Esophagus squamous epithelium (tissue), 5 donors: ENCODE data around the gene NIPBL. TPM values are rescaled to one million over a fixed set of nuclear protein-coding genes. Genes with fewer than 3 reads are reported as not detected.

ENCODE experiments used
- DNase-seq: peaks from one replicate; lab custom pipeline; 2025; lab: John Stamatoyannopoulos, UW
- H3K27ac ChIP-seq, 4 donors: fragments of 200-600 bp; sonication (generic); one replicate each; pipeline ENCODE4 v1.5.1; 2016 to 2019; ENCODE audit warnings: mild to moderate bottlenecking in 1 of 4
- H3K27me3 ChIP-seq, 4 donors: fragments of 200-600 bp; sonication (generic); 1 replicate in 3 of 4; 2 replicates in 1 of 4; pipeline versions ENCODE4 v1.5.1 to v1.6.0; 2017 to 2021; ENCODE audit warnings: antibody characterized with exemption in 1 of 4
- H3K36me3 ChIP-seq, 3 donors: fragments of 200-600 bp; sonication (generic); one replicate each; pipeline ENCODE4 v1.5.1; 2016 to 2019
- H3K4me1 ChIP-seq, 3 donors: fragments of 200-600 bp; sonication (generic); one replicate each; pipeline ENCODE4 v1.5.1; 2017 to 2019
- H3K4me3 ChIP-seq, 4 donors: fragments of 200-600 bp; sonication (generic); 1 replicate in 3 of 4; 2 replicates in 1 of 4; pipeline ENCODE4 v1.5.1; 2016 to 2019; ENCODE audit warnings: mild to moderate bottlenecking in 2 of 4, moderate library complexity in 1 of 4
- H3K9me3 ChIP-seq, 3 donors: fragments of 200-600 bp; sonication (generic); one replicate each; pipeline ENCODE4 v1.5.1; 2016 to 2019
- CTCF ChIP-seq, 6 experiments: fragments of 450-650 bp in 4 of 6; fragments of 200-600 bp in 2 of 6; sonication (generic) in 2 of 6; IDR thresholded peaks; one replicate each; pipeline ENCODE4 v1.5.1; 2016 to 2019; ENCODE audit warnings: antibody characterized with exemption in 6 of 6, mild to moderate bottlenecking in 4 of 6, moderate library complexity in 4 of 6
- POLR2A ChIP-seq, 4 donors: fragments of 450-650 bp; IDR thresholded peaks; one replicate each; pipeline ENCODE4 v1.6.1; 2017; ENCODE audit warnings: antibody characterized with exemption in 4 of 4, mild to moderate bottlenecking in 4 of 4, moderate library complexity in 3 of 4
- WGBS, 2 donors: methylation state at CpG; one replicate each; pipeline ENCODE4 v1.1.5; 2018; 5-methylcytosine and 5-hydroxymethylcytosine counted together
- intact Hi-C: fragments of 100-400 bp; cut with DNase I; formaldehyde crosslinking; loops from one replicate; pipeline ENCODE4 v1.15.0; 2022
- total RNA-seq, 4 donors: library from RNA; depleted of rRNA; stranded (reverse); fragments of >200 nt; gene quantifications; one replicate each; pipeline ENCODE4 v1.1.0, GENCODE V29; 2016
- donor health status: DM: yes; HTN: yes; CAD: no.

NIPBL gene
- total RNA-seq, 4 donors from 2014 or later: 19.4 to 50.0 (median 31.3) TPM

GRCh38 chr5:37029436-37029835, 152.9 kb downstream of the NIPBL start:
- no peak overlapping the region for H3K27ac ChIP-seq
- H3K4me1 ChIP-seq: no peaks in the 10 kb centered on the region
- H3K36me3 ChIP-seq: peaks cover 5 to 94% (median 15%) of the 10 kb centered on the region in 3 donors
- intact Hi-C loops: no loop called here
- WGBS, 2 donors: 90 to 91% methylated on average over 1 of the region's 1 CpG
- H3K4me3 ChIP-seq: no peak overlapping the region
- no peak for DNase-seq
- no peaks in the 10 kb centered on the region for H3K9me3 ChIP-seq
- H3K27me3 ChIP-seq: no peaks in the 10 kb centered on the region
- TF ChIP-seq POLR2A (IDR thresholded peaks at IDR 0.05) (no peak), CTCF (IDR thresholded peaks at IDR 0.05) (no peak)

- no peak overlapping the region for H3K4me3 ChIP-seq
- H3K27ac ChIP-seq: no peak overlapping the region
- no peak for TF ChIP-seq POLR2A (IDR thresholded peaks at IDR 0.05)
- no peak for TF ChIP-seq CTCF (IDR thresholded peaks at IDR 0.05)
- no peaks in the 10 kb centered on the region for H3K27me3 ChIP-seq
- H3K4me1 ChIP-seq: no peaks in the 10 kb centered on the region
- no peak for DNase-seq
- H3K36me3 ChIP-seq: peaks cover 0 to 84% (median 4%) of the 10 kb centered on the region in 3 donors
- WGBS, 2 donors: 85 to 98% methylated on average over 4 to 6 of the region's 6 CpGs
- intact Hi-C loops: no loop called here
- H3K9me3 ChIP-seq: no peaks in the 10 kb centered on the region
Measured at GRCh38 chr5:37034955-37035354, 158.4 kb downstream of the NIPBL start.

DNA sequence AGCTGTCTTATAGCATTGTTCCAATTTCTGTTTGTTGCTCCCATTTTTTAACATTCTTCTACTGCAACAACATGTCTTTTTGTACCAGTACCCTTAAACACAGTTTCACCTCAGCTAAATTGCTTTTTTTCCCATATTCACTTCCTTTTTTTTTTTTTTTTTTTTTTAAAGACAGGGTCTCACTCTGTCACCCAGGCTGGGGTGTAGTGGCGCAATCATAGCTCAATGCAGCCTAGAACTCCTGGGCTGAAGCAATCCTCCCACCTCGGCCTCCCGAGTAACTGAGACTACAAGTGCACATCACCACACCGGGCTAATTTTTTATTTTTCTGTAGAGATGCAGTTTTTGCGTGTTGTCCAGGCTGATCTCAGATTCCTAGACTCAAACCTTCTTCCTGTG, 161.3 kb downstream of the NIPBL start:
- no peak for TF ChIP-seq CTCF (IDR thresholded peaks at IDR 0.05)
- no peak for TF ChIP-seq POLR2A (IDR thresholded peaks at IDR 0.05)
- H3K4me3 ChIP-seq: no peak overlapping the region
- no peak for DNase-seq
- no peaks in the 10 kb centered on the region for H3K4me1 ChIP-seq
- no peaks in the 10 kb centered on the region for H3K9me3 ChIP-seq
- 97 to 98% methylated on average over 4 to 5 of the region's 5 CpGs for WGBS, 2 donors
- H3K27me3 ChIP-seq: no peaks in the 10 kb centered on the region
- intact Hi-C loops: no loop called here
- peaks cover 0 to 84% (median 4%) of the 10 kb centered on the region in 3 donors for H3K36me3 ChIP-seq
- H3K27ac ChIP-seq: no peak overlapping the region

- Histone ChIP-seq H3K9me3 (no peaks in the 10 kb centered on the region), H3K27ac (no peak overlapping the region), H3K36me3 (peaks cover 0 to 88% (median 4%) of the 10 kb centered on the region in 3 donors)
Measured at GRCh38 chr5:37039824-37040223, 163.3 kb downstream of the NIPBL start.

DNA sequence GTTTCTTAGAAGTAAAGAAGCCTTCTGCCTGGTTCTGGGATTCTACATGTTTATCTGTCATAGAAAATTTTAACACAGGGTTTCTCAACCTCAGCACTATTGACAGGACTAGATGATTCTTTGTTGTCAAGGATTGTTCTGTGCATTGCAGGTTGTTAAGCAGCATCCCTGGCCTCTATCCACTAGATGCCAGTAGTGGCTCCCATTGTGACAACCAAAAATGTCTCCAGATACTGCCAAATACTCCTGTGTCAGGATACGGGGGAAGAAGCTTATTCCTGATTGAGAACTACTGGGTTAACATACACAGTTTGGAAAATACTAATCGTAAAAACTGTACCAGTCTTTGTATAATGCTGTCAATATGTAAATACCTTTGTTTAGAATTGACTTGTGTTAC, 167.1 kb downstream of the NIPBL start:
- no peak for TF ChIP-seq POLR2A (IDR thresholded peaks at IDR 0.05)
- TF ChIP-seq CTCF (IDR thresholded peaks at IDR 0.05): no peak
- no peaks in the 10 kb centered on the region for H3K27me3 ChIP-seq
- WGBS, 2 donors: 84 to 90% methylated on average over 2 of the region's 2 CpGs
- H3K4me3 ChIP-seq: no peak overlapping the region
- H3K9me3 ChIP-seq: no peaks in the 10 kb centered on the region
- peaks cover 0 to 98% (median 3%) of the 10 kb centered on the region in 3 donors for H3K36me3 ChIP-seq
- no peaks in the 10 kb centered on the region for H3K4me1 ChIP-seq
- intact Hi-C loops: no loop called here
- no peak overlapping the region for H3K27ac ChIP-seq
- no peak for DNase-seq

More at GRCh38 chr5:37039824-37040223, 163.3 kb downstream of the NIPBL start:
- H3K4me3 ChIP-seq: no peak overlapping the region
- WGBS, 2 donors: 80 to 82% methylated on average over 1 of the region's 1 CpG
- DNase-seq: no peak
- intact Hi-C loops: no loop called here
- TF ChIP-seq CTCF (IDR thresholded peaks at IDR 0.05) (no peak), POLR2A (IDR thresholded peaks at IDR 0.05) (no peak)
- H3K4me1 ChIP-seq: no peaks in the 10 kb centered on the region
- H3K27me3 ChIP-seq: no peaks in the 10 kb centered on the region
